Vagina (tissue), 2 donors: ENCODE measurements around the gene PI4KA. TPM values are rescaled to one million over a fixed set of nuclear protein-coding genes. Genes with fewer than 3 reads are reported as not detected.

Source experiments
- DNase-seq, 2 donors: peaks; one replicate each; pipeline ENCODE4 v3.0.0-alpha.2; 2017; ENCODE audit errors: extremely low spot score in 2 of 2
- H3K27ac ChIP-seq: fragments of 200-600 bp; sonication (generic); one replicate; pipeline ENCODE4 v1.5.1; 2019
- H3K27me3 ChIP-seq: fragments of 200-600 bp; sonication (generic); one replicate; pipeline ENCODE4 v1.5.1; 2019
- H3K36me3 ChIP-seq, 2 donors: fragments of 200-600 bp; sonication (generic); one replicate each; pipeline ENCODE4 v1.5.1; 2017 to 2019
- H3K4me1 ChIP-seq: fragments of 200-600 bp; sonication (generic); one replicate; pipeline ENCODE4 v1.5.1; 2019
- H3K4me3 ChIP-seq, 2 donors: fragments of 200-600 bp; sonication (generic); 1 replicate in 1 of 2; 2 replicates in 1 of 2; pipeline ENCODE4 v1.5.1; 2016 to 2019
- H3K9me3 ChIP-seq: fragments of 200-600 bp; sonication (generic); one replicate; pipeline ENCODE4 v1.5.1; 2019
- CTCF ChIP-seq, 3 experiments: fragments of 450-650 bp in 2 of 3; fragments of 200-600 bp in 1 of 3; sonication (generic) in 1 of 3; IDR thresholded peaks; one replicate each; pipeline ENCODE4 v1.5.1; 2017 to 2019; ENCODE audit warnings: antibody characterized with exemption in 3 of 3, mild to moderate bottlenecking in 2 of 3, moderate library complexity in 2 of 3
- POLR2A ChIP-seq, 2 donors: fragments of 450-650 bp; IDR thresholded peaks; one replicate each; pipeline ENCODE4 v1.6.1; 2017; ENCODE audit warnings: antibody characterized with exemption in 2 of 2, mild to moderate bottlenecking in 2 of 2, moderate library complexity in 2 of 2
- POLR2AphosphoS5 ChIP-seq, 2 donors: sonication (generic); formaldehyde crosslinking; IDR thresholded peaks; one replicate each; pipeline ENCODE4 v1.9.0; 2017; ENCODE audit warnings: antibody characterized with exemption in 2 of 2, mild to moderate bottlenecking in 2 of 2, low read depth in 1 of 2; ENCODE audit not compliant: insufficient read depth in 1 of 2
- intact Hi-C: fragments of 100-400 bp; cut with DNase I; formaldehyde crosslinking; loops from one replicate; pipeline ENCODE4 v1.15.1; 2023
- total RNA-seq: library from RNA; depleted of rRNA; stranded (reverse); fragments of >200 nt; gene quantifications from one replicate; pipeline ENCODE4 v1.2.3, GENCODE V29; 2016

The PI4KA gene
- total RNA-seq, 1 donor from 2014 or later = 135 TPM

- TF ChIP-seq CTCF (IDR thresholded peaks at IDR 0.05) = no peak
- TF ChIP-seq POLR2A (IDR thresholded peaks at IDR 0.05) = no peak
- no peak for TF ChIP-seq POLR2AphosphoS5 (IDR thresholded peaks at IDR 0.05; ENCODE audit: insufficient read depth in 1 of 2, low read depth in 1 of 2)
- peaks cover 0 to 33% of the 10 kb centered on the region in 2 donors for H3K36me3 ChIP-seq
- DNase-seq = no peak
- H3K27ac ChIP-seq = no peak overlapping the region
- intact Hi-C loops = no loop called here
- H3K4me1 ChIP-seq = no peaks in the 10 kb centered on the region
- no peaks in the 10 kb centered on the region for H3K9me3 ChIP-seq
- no peaks in the 10 kb centered on the region for H3K27me3 ChIP-seq
- no peak overlapping the region for H3K4me3 ChIP-seq
Measured at GRCh38 chr22:20890975-20891374, 32.4 kb upstream of the PI4KA start.

- no peaks in the 10 kb centered on the region for H3K9me3 ChIP-seq
- no peaks in the 10 kb centered on the region for H3K4me1 ChIP-seq
- H3K27ac ChIP-seq = no peak overlapping the region
- TF ChIP-seq CTCF (IDR thresholded peaks at IDR 0.05) = no peak
- TF ChIP-seq POLR2A (IDR thresholded peaks at IDR 0.05) = no peak
- no peak for TF ChIP-seq POLR2AphosphoS5 (IDR thresholded peaks at IDR 0.05; ENCODE audit: insufficient read depth in 1 of 2, low read depth in 1 of 2)
- DNase-seq = no peak
- H3K27me3 ChIP-seq = no peaks in the 10 kb centered on the region
- intact Hi-C loops = no loop called here
- no peak overlapping the region for H3K4me3 ChIP-seq
- peaks cover 0 to 33% of the 10 kb centered on the region in 2 donors for H3K36me3 ChIP-seq
Measured at GRCh38 chr22:20889904-20890540, 31.4 kb upstream of the PI4KA start.

GRCh38 chr22:20889025-20889704, 30.6 kb upstream of the PI4KA start:
- intact Hi-C loops = no loop called here
- H3K36me3 ChIP-seq = peaks cover 0 to 33% of the 10 kb centered on the region in 2 donors

GRCh38 chr22:20887375-20887774, 28.8 kb upstream of the PI4KA start:
- no peak overlapping the region for H3K4me3 ChIP-seq
- TF ChIP-seq POLR2AphosphoS5 (IDR thresholded peaks at IDR 0.05; ENCODE audit: insufficient read depth in 1 of 2, low read depth in 1 of 2) = no peak
- TF ChIP-seq CTCF (IDR thresholded peaks at IDR 0.05) = no peak
- no peak for TF ChIP-seq POLR2A (IDR thresholded peaks at IDR 0.05)
- no peak overlapping the region for H3K27ac ChIP-seq
- intact Hi-C loops = no loop called here
- H3K36me3 ChIP-seq = peaks cover 0 to 50% of the 10 kb centered on the region in 2 donors
- no peak for DNase-seq
- H3K9me3 ChIP-seq = no peaks in the 10 kb centered on the region
- no peaks in the 10 kb centered on the region for H3K4me1 ChIP-seq
- H3K27me3 ChIP-seq = no peaks in the 10 kb centered on the region

More at GRCh38 chr22:20889025-20889704, 30.6 kb upstream of the PI4KA start:
- Histone ChIP-seq H3K4me1 (no peaks in the 10 kb centered on the region), H3K27me3 (no peaks in the 10 kb centered on the region), H3K27ac (no peak overlapping the region), H3K9me3 (no peaks in the 10 kb centered on the region), H3K4me3 (no peak overlapping the region)
- DNase-seq = no peak
- TF ChIP-seq CTCF (IDR thresholded peaks at IDR 0.05) = no peak
- no peak for TF ChIP-seq POLR2A (IDR thresholded peaks at IDR 0.05)
- TF ChIP-seq POLR2AphosphoS5 (IDR thresholded peaks at IDR 0.05; ENCODE audit: insufficient read depth in 1 of 2, low read depth in 1 of 2) = no peak
